Measurements from ENCODE around the gene PCBP3. TPM values are rescaled to one million over a fixed set of nuclear protein-coding genes. Genes with fewer than 3 reads are reported as not detected.

The PCBP3 gene
- total RNA-seq, 6 experiments from 2014 or later, result 0.37 to 1.5 (median 0.69) TPM

DNA sequence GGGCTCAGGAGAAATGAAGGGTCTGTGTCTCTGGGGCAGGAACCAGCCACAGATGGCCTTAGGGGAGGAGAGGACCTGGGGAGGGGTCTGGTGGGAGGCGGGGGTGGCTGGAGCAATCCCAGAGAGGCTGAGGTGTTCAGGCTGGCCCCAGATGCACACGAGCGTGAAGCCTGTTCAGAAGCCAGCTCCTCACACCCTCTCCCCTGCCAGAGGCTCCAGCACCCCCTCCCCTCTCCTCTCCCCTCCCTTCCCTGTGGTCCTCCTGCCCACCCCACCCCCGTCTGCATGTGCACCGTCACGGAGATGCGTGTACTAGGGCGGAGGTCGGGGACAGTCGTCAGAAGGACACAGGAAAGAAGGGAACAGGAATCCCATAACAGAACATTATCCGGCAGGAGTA, 223.0 kb downstream of the PCBP3 start:
- DNase-seq (no peak), ATAC-seq (no peak)
- TF ChIP-seq, protein P1, sequence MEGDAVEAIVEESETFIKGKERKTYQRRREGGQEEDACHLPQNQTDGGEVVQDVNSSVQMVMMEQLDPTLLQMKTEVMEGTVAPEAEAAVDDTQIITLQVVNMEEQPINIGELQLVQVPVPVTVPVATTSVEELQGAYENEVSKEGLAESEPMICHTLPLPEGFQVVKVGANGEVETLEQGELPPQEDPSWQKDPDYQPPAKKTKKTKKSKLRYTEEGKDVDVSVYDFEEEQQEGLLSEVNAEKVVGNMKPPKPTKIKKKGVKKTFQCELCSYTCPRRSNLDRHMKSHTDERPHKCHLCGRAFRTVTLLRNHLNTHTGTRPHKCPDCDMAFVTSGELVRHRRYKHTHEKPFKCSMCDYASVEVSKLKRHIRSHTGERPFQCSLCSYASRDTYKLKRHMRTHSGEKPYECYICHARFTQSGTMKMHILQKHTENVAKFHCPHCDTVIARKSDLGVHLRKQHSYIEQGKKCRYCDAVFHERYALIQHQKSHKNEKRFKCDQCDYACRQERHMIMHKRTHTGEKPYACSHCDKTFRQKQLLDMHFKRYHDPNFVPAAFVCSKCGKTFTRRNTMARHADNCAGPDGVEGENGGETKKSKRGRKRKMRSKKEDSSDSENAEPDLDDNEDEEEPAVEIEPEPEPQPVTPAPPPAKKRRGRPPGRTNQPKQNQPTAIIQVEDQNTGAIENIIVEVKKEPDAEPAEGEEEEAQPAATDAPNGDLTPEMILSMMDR (IDR thresholded peaks at IDR 0.05), result no peak
- TF ChIP-seq POLR2A (IDR thresholded peaks at IDR 0.05), result no peak
- H3K4me3 ChIP-seq, result no peak overlapping the region
- intact Hi-C loops (cut with DNase I), result no loop called here
- no peaks in the 10 kb centered on the region for H3K27me3 ChIP-seq
- 48% methylated on average over 3 of the region's 11 CpGs for WGBS (ENCODE audit: insufficient coverage, low coverage, low lambda C conversion rate, missing lambda C conversion rate)
- H3K4me1 ChIP-seq, result no peaks in the 10 kb centered on the region
- no peaks in the 10 kb centered on the region for H3K36me3 ChIP-seq
- no peaks in the 10 kb centered on the region for H3K9me3 ChIP-seq
- no peak overlapping the region for H3K27ac ChIP-seq

DNA sequence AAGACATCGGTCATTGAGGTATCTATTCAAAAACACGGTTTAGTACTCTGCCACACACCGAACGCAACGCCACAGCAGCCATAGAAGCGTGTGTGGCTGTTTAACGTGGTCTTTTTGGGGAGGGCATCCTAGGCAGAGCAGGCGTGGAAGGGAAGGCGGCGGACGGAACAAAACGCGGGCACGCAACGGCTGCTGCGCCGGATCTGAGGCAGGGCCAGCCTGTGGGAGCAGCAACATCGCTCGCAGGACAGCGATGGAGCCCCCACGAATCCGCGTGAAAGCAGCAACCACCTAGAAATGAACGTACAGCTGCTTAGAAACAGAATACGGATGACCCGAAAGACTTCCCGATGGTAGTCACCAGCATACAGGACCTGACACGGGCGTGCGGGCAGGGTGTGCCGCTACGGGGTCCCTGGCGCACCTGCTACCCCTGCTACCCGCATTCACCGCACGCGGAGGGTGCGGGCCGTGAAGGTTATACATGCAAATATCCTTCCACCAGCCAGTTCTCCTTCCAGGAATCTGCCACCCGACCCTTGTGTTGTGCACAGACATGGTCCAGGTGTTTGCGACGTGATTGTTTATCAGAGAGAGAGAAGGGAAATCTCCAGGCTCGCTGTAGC, 223.6 kb downstream of the PCBP3 start:
- H3K27me3 ChIP-seq, result no peaks in the 10 kb centered on the region
- ATAC-seq (no peak), DNase-seq (no peak)
- H3K36me3 ChIP-seq, result no peaks in the 10 kb centered on the region
- intact Hi-C loops (cut with DNase I), result no loop called here
- no peaks in the 10 kb centered on the region for H3K9me3 ChIP-seq
- H3K27ac ChIP-seq, result no peak overlapping the region
- H3K4me1 ChIP-seq, result no peaks in the 10 kb centered on the region
- H3K4me3 ChIP-seq, result no peak overlapping the region
- 73% methylated on average over 11 of the region's 43 CpGs for WGBS (ENCODE audit: insufficient coverage, low coverage, low lambda C conversion rate, missing lambda C conversion rate)
- TF ChIP-seq, protein P1 (IDR thresholded peaks at IDR 0.05), result no peak
- no peak for TF ChIP-seq POLR2A (IDR thresholded peaks at IDR 0.05)

DNA sequence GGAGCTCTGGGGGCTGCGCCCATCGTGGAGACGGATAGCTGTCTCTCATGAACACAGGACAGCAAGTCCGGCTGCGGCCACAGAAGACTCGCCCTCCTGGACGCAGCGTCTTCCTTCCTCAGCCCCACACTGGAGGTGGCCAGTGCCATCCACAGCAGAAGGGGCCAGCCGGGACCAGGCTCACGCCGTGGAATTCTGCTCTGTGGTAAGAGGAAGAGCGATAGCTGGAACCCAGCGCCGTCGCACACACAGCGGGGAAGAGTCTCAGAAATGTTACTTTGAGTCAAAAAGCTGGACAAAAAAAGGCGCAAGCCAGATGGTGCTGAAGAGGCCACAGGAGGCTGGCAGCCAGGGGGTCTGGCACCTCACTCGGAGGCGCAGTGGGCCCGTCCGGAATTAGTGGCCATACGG, 224.2 kb downstream of the PCBP3 start:
- Histone ChIP-seq H3K36me3 (no peaks in the 10 kb centered on the region), H3K9me3 (no peaks in the 10 kb centered on the region), H3K27ac (no peak overlapping the region), H3K27me3 (no peaks in the 10 kb centered on the region), H3K4me1 (no peaks in the 10 kb centered on the region), H3K4me3 (no peak overlapping the region)
- WGBS (ENCODE audit: insufficient coverage, low coverage, low lambda C conversion rate, missing lambda C conversion rate), result 81% methylated on average over 16 of the region's 22 CpGs
- ATAC-seq (no peak), DNase-seq (no peak)
- intact Hi-C loops (cut with DNase I), result no loop called here
- TF ChIP-seq, protein P1 (IDR thresholded peaks at IDR 0.05), result no peak
- no peak for TF ChIP-seq POLR2A (IDR thresholded peaks at IDR 0.05)

DNA sequence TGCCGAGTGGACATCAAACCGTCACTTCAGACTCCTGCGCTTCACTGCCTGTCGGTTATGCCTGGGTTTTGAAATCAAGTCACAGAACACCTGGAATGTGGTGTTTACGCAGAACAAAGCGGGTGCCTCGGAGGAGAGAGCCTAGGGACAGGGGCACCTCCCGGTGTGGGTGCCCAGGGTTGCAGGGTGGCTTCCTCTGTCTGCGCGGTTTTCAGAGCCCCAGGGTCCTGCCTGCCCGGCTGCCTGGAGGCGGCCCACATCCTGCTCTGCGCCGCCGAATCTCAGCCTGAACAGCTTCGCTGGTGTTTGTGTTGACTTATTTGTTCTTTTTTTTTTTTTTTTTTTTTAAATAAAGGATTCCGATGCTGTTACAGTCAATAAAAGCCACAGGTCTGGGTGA, 224.6 kb downstream of the PCBP3 start:
- Histone ChIP-seq H3K27ac (no peak overlapping the region), H3K27me3 (no peaks in the 10 kb centered on the region), H3K4me1 (no peaks in the 10 kb centered on the region), H3K36me3 (no peaks in the 10 kb centered on the region), H3K4me3 (no peak overlapping the region), H3K9me3 (no peaks in the 10 kb centered on the region)
- TF ChIP-seq, protein P1 (IDR thresholded peaks at IDR 0.05), result no peak
- no peak for DNase-seq
- WGBS (ENCODE audit: insufficient coverage, low coverage, low lambda C conversion rate, missing lambda C conversion rate), result 76% methylated on average over 6 of the region's 17 CpGs
- ATAC-seq, result no peak
- intact Hi-C loops (cut with DNase I), result no loop called here

DNA sequence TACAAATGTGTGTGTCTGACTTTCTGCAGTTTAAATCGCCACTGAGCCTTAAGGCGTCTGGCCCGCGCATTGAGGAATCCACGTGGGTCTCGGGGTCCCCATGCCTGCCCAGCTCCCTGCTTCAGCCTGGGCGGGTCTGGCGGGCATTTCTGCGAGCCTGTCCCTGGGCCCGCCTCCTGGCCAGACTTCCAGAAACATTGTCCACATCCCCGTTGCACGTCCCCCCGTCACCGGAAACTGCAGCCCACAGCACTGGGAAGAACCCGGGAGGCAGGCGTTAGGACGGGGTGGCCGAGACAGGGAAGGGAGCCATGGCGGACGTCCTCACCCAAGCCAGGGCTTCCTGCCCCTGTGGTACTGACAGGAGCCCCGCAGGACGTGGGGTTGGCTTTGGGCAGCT, 225.0 kb downstream of the PCBP3 start:
- no peaks in the 10 kb centered on the region for H3K4me1 ChIP-seq
- no peak overlapping the region for H3K4me3 ChIP-seq
- H3K27me3 ChIP-seq, result no peaks in the 10 kb centered on the region
- DNase-seq, result no peak
- TF ChIP-seq POLR2A (IDR thresholded peaks at IDR 0.05), result no peak
- TF ChIP-seq, protein P1 (IDR thresholded peaks at IDR 0.05), result no peak
- H3K36me3 ChIP-seq, result no peaks in the 10 kb centered on the region
- no peaks in the 10 kb centered on the region for H3K9me3 ChIP-seq
- intact Hi-C loops (cut with DNase I), result no loop called here
- 82% methylated on average over 5 of the region's 22 CpGs for WGBS (ENCODE audit: insufficient coverage, low coverage, low lambda C conversion rate, missing lambda C conversion rate)
- no peak for ATAC-seq
- H3K27ac ChIP-seq, result no peak overlapping the region

Measured in right lobe of liver (tissue), 6 donors.